HG03354 (cell line): ENCODE results near the gene DPYD.
A peak's percentile ranks its signal among the peaks of the same experiment; 100 is the strongest.

Source experiments
- ATAC-seq: cut with Tn5 transposase; IDR thresholded peaks from one replicate; pipeline ENCODE4 v1.9.1; 2021; ENCODE audit warnings: mild to moderate bottlenecking; ENCODE audit not compliant: unreplicated experiment, poor library complexity, severe bottlenecking

The DPYD gene

DNA sequence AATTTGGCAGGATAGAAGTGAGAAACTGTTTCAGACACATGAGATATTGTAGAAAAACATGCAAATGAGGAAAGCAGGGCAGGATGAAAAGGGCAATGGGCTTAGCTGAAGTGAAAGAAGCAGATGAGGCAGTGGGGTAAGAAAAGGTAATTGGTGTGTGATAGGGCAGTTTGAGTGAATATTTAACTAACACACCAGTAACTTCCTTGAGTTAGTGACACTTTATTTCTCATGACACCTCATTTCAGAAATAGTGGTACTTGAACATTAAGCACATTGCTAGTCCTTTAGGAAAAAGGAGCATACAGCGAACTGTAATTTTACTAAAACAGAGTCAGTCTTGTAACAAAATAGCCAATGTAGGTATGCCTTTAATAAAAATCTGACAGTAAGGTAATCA lies 415.0 kb downstream of the DPYD start:
- ATAC-seq, result peak; percentile 99

- ATAC-seq, result peak; percentile 21
These were observed 415.5 kb downstream of the DPYD start for GRCh38 chr1:97505289-97505688.

- ATAC-seq, result no peak
These were observed 418.5 kb downstream of the DPYD start for GRCh38 chr1:97502360-97502759.

DNA sequence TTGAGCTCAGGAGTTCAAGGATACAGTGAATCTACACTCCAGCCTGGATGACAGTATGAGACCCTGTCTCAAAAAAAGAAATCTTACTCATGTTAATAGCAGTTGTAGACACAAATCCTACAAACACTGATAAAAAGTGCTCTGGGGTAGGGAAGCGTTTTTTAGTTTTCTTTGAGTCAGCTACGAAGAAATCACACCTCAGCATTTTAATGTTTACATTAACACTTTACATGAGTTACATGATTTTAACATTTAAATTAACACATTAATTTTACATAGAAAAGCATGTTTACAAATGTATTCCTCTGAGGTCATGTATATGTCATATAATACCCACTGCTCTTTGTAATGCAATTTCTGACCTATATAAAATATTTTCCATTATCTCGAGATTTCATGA lies 419.2 kb downstream of the DPYD start:
- no peak for ATAC-seq

GRCh38 chr1:97500760-97501159 lies 420.1 kb downstream of the DPYD start:
- ATAC-seq, result no peak

GRCh38 chr1:97499667-97500066 lies 421.2 kb downstream of the DPYD start:
- no peak for ATAC-seq

DNA sequence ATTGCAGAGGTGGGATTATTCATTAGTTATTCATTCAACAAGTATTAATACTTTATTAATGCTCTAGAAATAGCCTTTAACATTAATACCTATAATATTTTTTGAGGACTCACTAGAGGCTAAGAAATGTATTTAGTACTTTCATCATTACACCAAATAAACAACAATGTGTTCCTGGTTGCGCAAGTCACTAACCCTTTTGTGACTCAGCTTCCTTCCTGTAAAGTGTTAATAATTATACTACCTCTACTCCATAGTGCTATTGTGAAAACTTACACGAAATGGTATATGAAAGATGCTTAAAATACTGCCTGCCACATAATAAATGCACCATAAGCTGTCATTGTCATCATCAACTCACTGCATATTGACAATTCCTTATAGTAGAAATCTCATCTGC lies 431.0 kb downstream of the DPYD start:
- ATAC-seq, result peak; percentile 91

GRCh38 chr1:97488530-97488929 lies 432.3 kb downstream of the DPYD start:
- ATAC-seq, result no peak

GRCh38 chr1:97482022-97482421 lies 438.8 kb downstream of the DPYD start:
- no peak for ATAC-seq

GRCh38 chr1:97467445-97467844 lies 453.4 kb downstream of the DPYD start:
- no peak for ATAC-seq

DNA sequence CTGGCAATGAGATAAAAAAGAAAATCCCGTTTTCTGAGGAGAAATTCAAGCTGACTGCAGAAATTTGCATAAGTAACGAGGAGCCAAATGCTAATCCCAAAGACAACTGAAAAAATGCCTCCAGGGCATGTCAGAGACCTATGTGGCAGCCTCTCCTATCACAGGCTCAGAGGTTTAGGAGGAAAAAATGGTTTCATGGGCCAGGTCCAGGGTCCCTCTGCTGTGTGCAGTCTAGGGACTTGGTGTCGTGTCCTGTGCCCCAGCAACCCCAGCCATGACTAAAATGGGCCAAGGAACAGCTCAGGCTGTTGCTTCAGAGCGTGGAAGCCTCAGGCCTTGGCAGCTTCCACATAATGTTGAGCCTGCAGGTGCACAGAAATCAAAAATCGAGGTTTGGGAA lies 456.5 kb downstream of the DPYD start:
- ATAC-seq, result no peak

DNA sequence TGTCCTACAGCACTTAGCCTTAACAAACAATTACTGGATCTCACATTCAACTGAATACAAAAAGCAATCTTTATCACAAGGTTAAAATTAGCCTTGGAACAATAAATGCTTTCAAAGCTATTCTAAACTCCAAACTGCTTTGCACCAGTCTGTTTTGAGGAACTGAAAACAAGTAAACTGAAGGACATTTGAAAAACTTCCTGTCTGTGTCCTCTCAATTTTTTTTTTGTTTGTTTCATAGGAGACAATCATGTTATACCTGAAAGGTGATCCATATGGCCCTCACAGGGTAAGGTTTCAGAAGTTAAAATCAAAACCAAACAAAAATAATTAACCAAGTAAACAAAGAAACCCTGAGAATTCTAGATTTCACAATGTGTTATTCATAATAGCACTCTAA lies 459.1 kb downstream of the DPYD start:
- ATAC-seq, result peak; percentile 96

- no peak for ATAC-seq
These were observed 463.3 kb downstream of the DPYD start for GRCh38 chr1:97457446-97458089.

DNA sequence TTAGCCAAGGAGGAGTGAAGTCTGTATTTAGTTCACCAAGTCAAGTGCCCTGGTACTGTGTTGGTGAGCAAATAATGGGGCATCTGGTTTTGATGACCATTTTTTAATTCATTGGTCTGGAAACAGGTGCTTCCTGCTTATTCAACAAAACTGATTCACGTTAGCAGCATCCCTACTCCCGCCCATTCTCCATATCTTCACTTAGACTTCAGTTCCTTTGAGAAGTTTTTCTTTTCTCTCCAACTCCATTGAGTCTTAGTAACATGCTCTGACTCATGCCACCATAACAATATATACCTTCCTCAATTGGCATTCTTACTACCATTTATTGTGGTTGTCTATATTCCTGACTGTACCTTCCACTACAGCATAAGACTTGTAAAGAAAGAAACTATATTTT lies 468.9 kb downstream of the DPYD start:
- no peak for ATAC-seq

- ATAC-seq, result no peak
These were observed 469.6 kb downstream of the DPYD start for GRCh38 chr1:97451046-97451826.

DNA sequence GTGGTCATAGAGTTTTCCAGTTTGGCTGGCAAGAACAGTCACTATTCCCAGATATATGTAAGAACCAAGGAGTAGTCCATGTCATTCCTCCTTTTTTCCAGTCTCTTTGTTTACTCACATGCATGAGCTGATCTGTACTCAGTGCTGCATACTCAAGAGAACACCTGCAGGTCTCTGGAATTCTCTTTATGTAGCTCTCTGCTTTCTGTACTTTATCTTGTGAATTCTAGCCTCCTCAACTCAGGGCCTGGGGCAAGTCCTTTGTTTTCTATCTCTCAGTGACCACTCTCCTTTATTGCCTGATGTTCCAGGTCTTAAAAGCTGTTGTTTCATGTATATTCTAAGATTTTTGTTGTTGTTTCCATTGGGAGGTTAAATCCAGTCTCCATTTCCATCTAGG lies 478.9 kb downstream of the DPYD start:
- ATAC-seq, result no peak

- ATAC-seq, result no peak
These were observed 487.0 kb downstream of the DPYD start for GRCh38 chr1:97433824-97434177.

DNA sequence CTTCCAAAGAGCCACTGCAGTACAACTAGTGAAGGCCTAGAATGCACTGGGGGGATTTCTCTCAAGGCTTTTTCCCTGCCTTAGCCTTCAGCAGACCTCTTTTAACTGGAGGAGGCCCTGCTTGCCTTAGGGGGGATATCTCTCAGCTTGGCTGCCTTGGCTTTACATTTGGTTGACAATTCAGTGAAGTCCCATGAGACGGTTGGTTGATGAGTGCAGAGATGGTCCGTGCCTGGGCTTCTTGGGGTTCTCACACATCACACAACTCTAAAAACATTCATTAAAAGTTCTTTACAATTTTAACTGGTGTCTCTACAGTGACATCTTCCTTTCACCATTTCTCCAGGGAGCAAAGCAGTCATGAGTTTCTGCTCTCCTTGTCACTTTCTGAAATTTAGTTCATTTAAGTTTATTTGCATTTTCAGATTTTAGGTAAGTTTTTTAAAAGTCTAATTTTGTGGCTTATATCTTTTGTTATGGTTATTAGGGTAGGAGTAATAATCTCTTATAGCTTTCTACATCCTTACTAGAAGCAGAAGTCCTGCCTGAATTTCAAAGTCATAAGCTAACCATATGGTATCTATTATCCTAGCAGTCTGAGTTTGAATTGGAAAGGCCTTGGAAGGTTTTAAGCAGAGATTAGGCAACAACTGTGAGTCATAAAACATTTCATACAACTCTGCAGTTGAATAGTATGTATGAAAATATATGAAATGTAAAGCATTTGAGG lies 487.6 kb downstream of the DPYD start:
- no peak for ATAC-seq

DNA sequence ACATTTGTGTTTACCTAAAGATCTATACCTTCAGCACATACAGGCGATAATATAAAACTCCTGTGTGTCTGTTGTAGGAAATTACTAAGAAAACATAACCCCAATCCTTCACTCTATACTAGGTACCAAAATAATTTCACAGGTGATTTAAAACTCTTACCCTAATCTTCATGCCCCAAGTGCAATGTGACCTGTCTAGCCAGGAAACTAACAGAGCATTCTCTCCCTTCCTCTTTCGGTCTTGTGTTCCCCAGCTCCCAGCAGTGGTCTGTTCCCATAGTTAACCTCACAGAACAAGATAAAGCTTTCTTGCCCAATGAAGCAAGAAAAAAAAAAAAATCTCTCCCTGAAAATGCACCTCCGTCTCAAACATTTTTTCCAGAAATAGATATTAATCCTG lies 493.5 kb downstream of the DPYD start:
- ATAC-seq, result no peak

DNA sequence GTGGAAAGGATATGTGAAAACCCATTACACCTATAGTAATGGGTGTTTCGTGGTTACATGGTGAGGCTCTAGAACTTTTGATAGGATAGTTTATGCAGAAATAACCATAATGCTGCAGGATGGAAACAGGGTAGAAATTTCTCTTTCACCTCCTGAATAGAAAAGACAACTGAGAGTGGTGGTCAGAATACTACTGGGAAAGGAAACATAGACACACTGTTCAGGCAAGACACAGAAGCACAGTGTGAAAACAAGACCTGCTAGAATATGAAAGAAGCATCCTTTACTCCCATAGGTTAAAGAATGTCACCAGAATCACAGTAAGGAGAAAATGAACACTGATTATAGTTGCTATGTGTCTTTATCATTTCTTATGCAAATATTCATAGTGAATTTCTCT lies 496.6 kb downstream of the DPYD start:
- peak; percentile 63 for ATAC-seq

DNA sequence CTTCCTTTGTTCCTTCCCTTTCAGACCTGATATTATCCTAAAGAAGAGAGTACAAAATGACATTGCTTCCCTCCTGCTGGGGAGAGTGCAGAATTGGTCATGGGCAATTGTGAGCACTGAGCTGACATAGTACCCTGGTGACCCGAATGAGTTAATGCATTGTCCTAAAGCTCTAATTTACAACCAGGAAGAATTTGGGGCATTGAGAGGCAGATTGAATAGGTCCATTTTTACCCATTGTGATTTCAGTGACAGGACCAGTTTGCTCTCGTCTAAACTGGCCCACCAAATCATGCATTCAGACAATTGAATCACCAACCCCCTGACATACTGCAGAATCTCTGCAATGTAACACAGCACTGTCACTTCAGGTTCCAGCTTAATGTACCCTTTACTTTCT lies 497.4 kb downstream of the DPYD start:
- no peak for ATAC-seq
